NCI-H526 treated with DMSO at 0.1 percent for 48 hours (cell line): ENCODE measurements around the gene GKN2.
"Not testable (repeated sequence)": the region's sequence is repeated elsewhere in the genome, so short reads cannot be mapped to it uniquely, and the experiment has no call there.

ENCODE experiments used
- DNase-seq: peaks from one replicate; lab custom pipeline; 2025; lab: John Stamatoyannopoulos, UW

Gene GKN2

GRCh38 chr2:68959001-68959400 is 6.3 kb upstream of the GKN2 start:
- DNase-seq, result no peak

GRCh38 chr2:68955432-68955831 is 2.7 kb upstream of the GKN2 start:
- DNase-seq, result not testable (repeated sequence)

- DNase-seq, result no peak
Observed at GRCh38 chr2:68951899-68952298, 794 bp downstream of the GKN2 start.

- no peak for DNase-seq
Observed at GRCh38 chr2:68948710-68949109, 4.0 kb downstream of the GKN2 start.

- no peak for DNase-seq
Observed at GRCh38 chr2:68946117-68946516, 6.6 kb downstream of the GKN2 start.

- peak; percentile 73 for DNase-seq
Observed at GRCh38 chr2:68943581-68944568, 8.8 kb downstream of the GKN2 start.

GRCh38 chr2:68942827-68943226 is 9.9 kb downstream of the GKN2 start:
- DNase-seq, result no peak

- DNase-seq, result no peak
Observed at GRCh38 chr2:68940369-68940768, 12.3 kb downstream of the GKN2 start.

GRCh38 chr2:68939962-68940361 is 12.7 kb downstream of the GKN2 start:
- no peak for DNase-seq

GRCh38 chr2:68938938-68939337 is 13.8 kb downstream of the GKN2 start:
- no peak for DNase-seq

- DNase-seq, result no peak
Observed at GRCh38 chr2:68937346-68938055, 15.2 kb downstream of the GKN2 start.

- no peak for DNase-seq
Observed at GRCh38 chr2:68936889-68937288, 15.8 kb downstream of the GKN2 start.

GRCh38 chr2:68936427-68936826 is 16.3 kb downstream of the GKN2 start:
- no peak for DNase-seq

GRCh38 chr2:68935471-68935870 is 17.2 kb downstream of the GKN2 start:
- no peak for DNase-seq

- DNase-seq, result no peak
Observed at GRCh38 chr2:68934021-68934420, 18.7 kb downstream of the GKN2 start.

GRCh38 chr2:68932402-68932801 is 20.3 kb downstream of the GKN2 start:
- DNase-seq, result no peak

- DNase-seq, result no peak
Observed at GRCh38 chr2:68931799-68932198, 20.9 kb downstream of the GKN2 start.

GRCh38 chr2:68931149-68931711 is 21.5 kb downstream of the GKN2 start:
- DNase-seq, result no peak

GRCh38 chr2:68926796-68927195 is 25.9 kb downstream of the GKN2 start:
- no peak for DNase-seq

GRCh38 chr2:68925295-68925896 is 27.3 kb downstream of the GKN2 start:
- peak; percentile 48 for DNase-seq

- DNase-seq, result no peak
Observed at GRCh38 chr2:68921646-68922045, 31.0 kb downstream of the GKN2 start.

GRCh38 chr2:68920481-68921170 is 32.1 kb downstream of the GKN2 start:
- no peak for DNase-seq
